HEK293 (cell line): ENCODE measurements around the gene SLC8A2.
A peak's percentile ranks its signal among the peaks of the same experiment; 100 is the strongest.

Experiments
- CTCF ChIA-PET: fragments of 350-600 bp; formaldehyde crosslinking; extraction: SDS; loops from one replicate; lab custom pipeline; 2021; ENCODE audit warnings: antibody characterized with exemption; lab: Yijun Ruan, JAX
- POLR2A ChIA-PET: fragments of 300-600 bp; formaldehyde crosslinking; extraction: SDS; loops from one replicate; lab custom pipeline; 2020; ENCODE audit warnings: antibody characterized with exemption, inconsistent platforms; lab: Yijun Ruan, JAX
- H3K27ac ChIP-seq: fragments of 200-500 bp; sonication (Bioruptor generic); 2 replicates; pipeline ENCODE4 v1.5.1; 2014; ENCODE audit warnings: low read depth, low read length, control low read depth, inconsistent platforms; ENCODE audit errors: extremely low read depth
- H3K36me3 ChIP-seq, 2 experiments: fragments of 200-500 bp in 1 of 2; sonication (Bioruptor generic) in 1 of 2; 1 replicate in 1 of 2; 2 replicates in 1 of 2; pipeline ENCODE4 v1.5.1; 2014 to 2017; ENCODE audit warnings: inconsistent platforms in 2 of 2, low read length in 2 of 2; ENCODE audit not compliant: control insufficient read depth in 2 of 2, insufficient read depth in 1 of 2
- H3K4me1 ChIP-seq: fragments of 200-500 bp; sonication (Bioruptor generic); 2 replicates; pipeline ENCODE4 v1.5.1; 2014; ENCODE audit warnings: mild to moderate bottlenecking, low read length, inconsistent platforms; ENCODE audit not compliant: control insufficient read depth, insufficient read depth
- H3K4me3 ChIP-seq: 2 replicates; pipeline ENCODE4 v1.5.1; 2011; ENCODE audit warnings: low read depth, mild to moderate bottlenecking, control low read depth, low read length, moderate library complexity
- H3K9me3 ChIP-seq: fragments of 200-500 bp; sonication (Bioruptor generic); 2 replicates; pipeline ENCODE4 v1.5.1; 2014; ENCODE audit warnings: low read depth, low read length, inconsistent platforms; ENCODE audit not compliant: control insufficient read depth, insufficient read depth
- EGR2 ChIP-seq: fragments of 450-650 bp; formaldehyde crosslinking; IDR thresholded peaks from 2 replicates; pipeline ENCODE4 v1.5.1; 2016; ENCODE audit warnings: low read depth, missing biosample characterization, missing genetic modification characterization
- GLIS1 ChIP-seq: fragments of 450-650 bp; formaldehyde crosslinking; IDR thresholded peaks from 2 replicates; pipeline ENCODE4 v1.5.1; 2016; ENCODE audit warnings: missing biosample characterization, missing genetic modification characterization
- HOXA7 ChIP-seq: sonication (generic); formaldehyde crosslinking; IDR thresholded peaks from 2 replicates; pipeline ENCODE4 v1.8.1; 2022; ENCODE audit warnings: missing genetic modification reagents, borderline replicate concordance
- KLF10 ChIP-seq: fragments of 450-650 bp; IDR thresholded peaks from 2 replicates; pipeline ENCODE4 v1.5.1; 2018; ENCODE audit warnings: missing biosample characterization, mild to moderate bottlenecking, missing genetic modification characterization
- OSR2 ChIP-seq: fragments of 450-650 bp; formaldehyde crosslinking; IDR thresholded peaks from 2 replicates; pipeline ENCODE4 v1.5.1; 2016; ENCODE audit warnings: missing biosample characterization, missing genetic modification characterization
- SETDB1 ChIP-seq: IDR thresholded peaks from one replicate; pipeline ENCODE4 v1.6.1; 2017; ENCODE audit warnings: mild to moderate bottlenecking, low read length, moderate library complexity, mixed read lengths; ENCODE audit not compliant: insufficient read length
- ZBTB48 ChIP-seq: fragments of 450-650 bp; formaldehyde crosslinking; IDR thresholded peaks from 2 replicates; pipeline ENCODE4 v1.5.1; 2016; ENCODE audit warnings: missing biosample characterization, missing genetic modification characterization
- ZEB2 ChIP-seq: fragments of 450-650 bp; formaldehyde crosslinking; IDR thresholded peaks from 2 replicates; pipeline ENCODE4 v1.5.1; 2016; ENCODE audit warnings: missing biosample characterization, missing genetic modification characterization
- ZIC2 ChIP-seq: fragments of 450-650 bp; formaldehyde crosslinking; IDR thresholded peaks from 2 replicates; pipeline ENCODE4 v1.5.1; 2016; ENCODE audit warnings: missing biosample characterization, missing genetic modification characterization
- ZNF138 ChIP-seq: fragments of 450-650 bp; formaldehyde crosslinking; IDR thresholded peaks from 2 replicates; pipeline ENCODE4 v1.5.1; 2016; ENCODE audit warnings: missing biosample characterization, missing genetic modification characterization, borderline replicate concordance
- ZNF223 ChIP-seq: fragments of 450-650 bp; formaldehyde crosslinking; IDR thresholded peaks from 2 replicates; pipeline ENCODE4 v1.5.1; 2016; ENCODE audit warnings: missing biosample characterization, missing genetic modification characterization
- ZNF248 ChIP-seq: fragments of 450-650 bp; formaldehyde crosslinking; IDR thresholded peaks from 2 replicates; pipeline ENCODE4 v1.5.1; 2017; ENCODE audit warnings: missing biosample characterization, missing genetic modification characterization
- ZNF324 ChIP-seq: fragments of 450-650 bp; formaldehyde crosslinking; IDR thresholded peaks from 2 replicates; pipeline ENCODE4 v1.5.1; 2016; ENCODE audit warnings: missing biosample characterization, missing genetic modification characterization
- ZNF37A ChIP-seq: fragments of 450-650 bp; IDR thresholded peaks from 2 replicates; pipeline ENCODE4 v1.5.1; 2018; ENCODE audit warnings: missing biosample characterization, missing genetic modification characterization
- ZNF394 ChIP-seq: fragments of 450-650 bp; formaldehyde crosslinking; IDR thresholded peaks from 2 replicates; pipeline ENCODE4 v1.5.1; 2016; ENCODE audit warnings: missing biosample characterization, missing genetic modification characterization, mild to moderate bottlenecking, moderate library complexity, borderline replicate concordance
- ZNF433 ChIP-seq: fragments of 450-650 bp; formaldehyde crosslinking; IDR thresholded peaks from 2 replicates; pipeline ENCODE4 v1.5.1; 2016; ENCODE audit warnings: missing biosample characterization, missing genetic modification characterization, low read depth
- ZNF530 ChIP-seq: fragments of 450-650 bp; formaldehyde crosslinking; IDR thresholded peaks from 2 replicates; pipeline ENCODE4 v1.5.1; 2016; ENCODE audit warnings: low read depth, missing biosample characterization, missing genetic modification characterization
- ZNF560 ChIP-seq: fragments of 450-650 bp; formaldehyde crosslinking; IDR thresholded peaks from 2 replicates; pipeline ENCODE4 v1.5.1; 2017; ENCODE audit warnings: missing biosample characterization, missing genetic modification characterization, borderline replicate concordance
- ZNF670 ChIP-seq: fragments of 450-650 bp; formaldehyde crosslinking; IDR thresholded peaks from 2 replicates; pipeline ENCODE4 v1.5.1; 2016; ENCODE audit warnings: missing biosample characterization, missing genetic modification characterization, low read depth
- ZNF768 ChIP-seq: fragments of 450-650 bp; formaldehyde crosslinking; IDR thresholded peaks from 2 replicates; pipeline ENCODE4 v1.5.1; 2018; ENCODE audit warnings: missing biosample characterization, mild to moderate bottlenecking, missing genetic modification characterization
- ZNF830 ChIP-seq: fragments of 450-650 bp; IDR thresholded peaks from 2 replicates; pipeline ENCODE4 v1.5.0; 2018; ENCODE audit warnings: missing biosample characterization, missing genetic modification characterization, low read depth, mild to moderate bottlenecking, moderate library complexity
- TF ChIP-seq, protein P1 (sequence below): fragments of 450-650 bp; formaldehyde crosslinking; IDR thresholded peaks from 2 replicates; pipeline ENCODE4 v1.5.1; 2016; ENCODE audit warnings: missing biosample characterization, missing genetic modification characterization, borderline replicate concordance
- TF ChIP-seq, protein P2 (sequence below): fragments of 450-650 bp; formaldehyde crosslinking; IDR thresholded peaks from 2 replicates; pipeline ENCODE4 v1.5.1; 2016; ENCODE audit warnings: missing biosample characterization, missing genetic modification characterization, low read depth
- TF ChIP-seq, protein P3 (sequence below): fragments of 450-650 bp; formaldehyde crosslinking; IDR thresholded peaks from 2 replicates; pipeline ENCODE4 v1.5.1; 2016; ENCODE audit warnings: missing biosample characterization, missing genetic modification characterization

Gene SLC8A2

DNA sequence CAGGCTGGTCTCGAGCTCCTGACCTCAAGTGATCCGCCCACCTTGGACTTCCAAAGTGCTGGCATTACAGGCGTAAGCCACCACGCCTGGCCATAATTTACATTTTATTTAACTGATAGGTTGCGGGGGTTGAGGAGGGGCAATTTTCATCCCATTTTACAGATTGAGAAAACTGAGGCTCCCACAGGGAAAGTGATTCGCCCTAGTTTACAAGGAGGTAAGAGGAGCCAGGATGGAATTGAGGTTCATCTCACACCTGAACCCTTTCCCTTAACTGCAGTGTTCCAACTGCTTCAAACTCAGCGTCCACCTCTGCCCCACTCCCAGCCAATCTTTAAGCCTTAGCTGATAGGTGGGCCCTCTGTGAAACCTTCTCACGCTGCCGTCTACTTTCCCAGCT, 47.2 kb upstream of the SLC8A2 start:
- ChIA-PET POLR2A (no interaction called here), CTCF (interaction anchor here (0.6 to 0.7 kb wide), 2 partner anchors 44 to 275 kb away, joined by 3 to 4 read pairs; no protein-coding TSS in a partner anchor)
- Histone ChIP-seq H3K4me1 (no peaks in the 10 kb centered on the region; the same call in 1 of the 2 replicates), H3K4me3 (no peak overlapping the region), H3K36me3 (no peaks in the 10 kb centered on the region), H3K27ac (no peak overlapping the region), H3K9me3 (no peaks in the 10 kb centered on the region)
- TF ChIP-seq ZNF560 (tag by site-specific recombination) (no peak), GLIS1 (tag by site-specific recombination) (no peak), ZNF138 (tag by site-specific recombination) (no peak), ZNF248 (tag by site-specific recombination) (no peak), ZNF830 (tag by site-specific recombination) (no peak), ZBTB48 (tag by site-specific recombination) (no peak), ZNF433 (tag by site-specific recombination) (no peak), SETDB1 (no peak), ZNF324 (tag by site-specific recombination) (no peak), ZNF530 (tag by site-specific recombination) (no peak), ZNF394 (tag by site-specific recombination) (no peak), ZNF670 (tag by site-specific recombination) (no peak), ZEB2 (no peak), ZNF768 (tag by site-specific recombination) (no peak), KLF10 (tag by site-specific recombination) (no peak)
- TF ChIP-seq, protein P1, sequence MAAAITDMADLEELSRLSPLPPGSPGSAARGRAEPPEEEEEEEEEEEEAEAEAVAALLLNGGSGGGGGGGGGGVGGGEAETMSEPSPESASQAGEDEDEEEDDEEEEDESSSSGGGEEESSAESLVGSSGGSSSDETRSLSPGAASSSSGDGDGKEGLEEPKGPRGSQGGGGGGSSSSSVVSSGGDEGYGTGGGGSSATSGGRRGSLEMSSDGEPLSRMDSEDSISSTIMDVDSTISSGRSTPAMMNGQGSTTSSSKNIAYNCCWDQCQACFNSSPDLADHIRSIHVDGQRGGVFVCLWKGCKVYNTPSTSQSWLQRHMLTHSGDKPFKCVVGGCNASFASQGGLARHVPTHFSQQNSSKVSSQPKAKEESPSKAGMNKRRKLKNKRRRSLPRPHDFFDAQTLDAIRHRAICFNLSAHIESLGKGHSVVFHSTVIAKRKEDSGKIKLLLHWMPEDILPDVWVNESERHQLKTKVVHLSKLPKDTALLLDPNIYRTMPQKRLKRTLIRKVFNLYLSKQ (tag by site-specific recombination): no peak
- TF ChIP-seq, protein P2, sequence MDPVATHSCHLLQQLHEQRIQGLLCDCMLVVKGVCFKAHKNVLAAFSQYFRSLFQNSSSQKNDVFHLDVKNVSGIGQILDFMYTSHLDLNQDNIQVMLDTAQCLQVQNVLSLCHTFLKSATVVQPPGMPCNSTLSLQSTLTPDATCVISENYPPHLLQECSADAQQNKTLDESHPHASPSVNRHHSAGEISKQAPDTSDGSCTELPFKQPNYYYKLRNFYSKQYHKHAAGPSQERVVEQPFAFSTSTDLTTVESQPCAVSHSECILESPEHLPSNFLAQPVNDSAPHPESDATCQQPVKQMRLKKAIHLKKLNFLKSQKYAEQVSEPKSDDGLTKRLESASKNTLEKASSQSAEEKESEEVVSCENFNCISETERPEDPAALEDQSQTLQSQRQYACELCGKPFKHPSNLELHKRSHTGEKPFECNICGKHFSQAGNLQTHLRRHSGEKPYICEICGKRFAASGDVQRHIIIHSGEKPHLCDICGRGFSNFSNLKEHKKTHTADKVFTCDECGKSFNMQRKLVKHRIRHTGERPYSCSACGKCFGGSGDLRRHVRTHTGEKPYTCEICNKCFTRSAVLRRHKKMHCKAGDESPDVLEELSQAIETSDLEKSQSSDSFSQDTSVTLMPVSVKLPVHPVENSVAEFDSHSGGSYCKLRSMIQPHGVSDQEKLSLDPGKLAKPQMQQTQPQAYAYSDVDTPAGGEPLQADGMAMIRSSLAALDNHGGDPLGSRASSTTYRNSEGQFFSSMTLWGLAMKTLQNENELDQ (tag by site-specific recombination): no peak

DNA sequence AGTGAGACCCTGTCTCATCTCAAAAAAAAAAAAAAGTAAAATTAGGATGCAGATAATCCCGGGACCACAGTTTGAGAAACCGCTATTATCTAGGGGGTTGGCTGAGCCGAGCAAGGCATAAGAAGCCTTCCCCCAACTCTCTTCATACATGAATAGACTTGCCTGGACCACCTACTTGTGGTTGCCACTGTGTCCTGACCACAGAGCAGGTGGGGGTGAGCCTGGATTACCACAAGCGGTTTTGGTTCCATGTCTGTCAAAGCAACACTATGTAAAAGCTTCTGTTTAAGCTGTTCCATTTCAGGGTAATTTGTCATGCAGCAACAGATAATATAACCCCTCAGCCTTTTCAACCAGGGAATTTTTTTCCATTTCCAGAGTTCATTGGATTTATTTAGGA, 46.4 kb upstream of the SLC8A2 start:
- H3K4me1 ChIP-seq: peaks cover 5% of the 10 kb centered on the region
- peak; percentile 61; the same call in 1 of the 2 replicates for TF ChIP-seq ZNF223 (tag by site-specific recombination)
- peak; percentile 88 for TF ChIP-seq ZIC2 (tag by site-specific recombination)
- no peak for TF ChIP-seq ZNF37A (tag by site-specific recombination)
- TF ChIP-seq EGR2 (tag by site-specific recombination): peak; percentile 30; the same call in 1 of the 2 replicates
- peak; percentile 45; the same call in 1 of the 2 replicates for TF ChIP-seq OSR2
- TF ChIP-seq HOXA7 (CRISPR knock-in tag): no peak
- TF ChIP-seq GLIS1 (tag by site-specific recombination): peak; percentile 38; the same call in 1 of the 2 replicates
- TF ChIP-seq, protein P3, sequence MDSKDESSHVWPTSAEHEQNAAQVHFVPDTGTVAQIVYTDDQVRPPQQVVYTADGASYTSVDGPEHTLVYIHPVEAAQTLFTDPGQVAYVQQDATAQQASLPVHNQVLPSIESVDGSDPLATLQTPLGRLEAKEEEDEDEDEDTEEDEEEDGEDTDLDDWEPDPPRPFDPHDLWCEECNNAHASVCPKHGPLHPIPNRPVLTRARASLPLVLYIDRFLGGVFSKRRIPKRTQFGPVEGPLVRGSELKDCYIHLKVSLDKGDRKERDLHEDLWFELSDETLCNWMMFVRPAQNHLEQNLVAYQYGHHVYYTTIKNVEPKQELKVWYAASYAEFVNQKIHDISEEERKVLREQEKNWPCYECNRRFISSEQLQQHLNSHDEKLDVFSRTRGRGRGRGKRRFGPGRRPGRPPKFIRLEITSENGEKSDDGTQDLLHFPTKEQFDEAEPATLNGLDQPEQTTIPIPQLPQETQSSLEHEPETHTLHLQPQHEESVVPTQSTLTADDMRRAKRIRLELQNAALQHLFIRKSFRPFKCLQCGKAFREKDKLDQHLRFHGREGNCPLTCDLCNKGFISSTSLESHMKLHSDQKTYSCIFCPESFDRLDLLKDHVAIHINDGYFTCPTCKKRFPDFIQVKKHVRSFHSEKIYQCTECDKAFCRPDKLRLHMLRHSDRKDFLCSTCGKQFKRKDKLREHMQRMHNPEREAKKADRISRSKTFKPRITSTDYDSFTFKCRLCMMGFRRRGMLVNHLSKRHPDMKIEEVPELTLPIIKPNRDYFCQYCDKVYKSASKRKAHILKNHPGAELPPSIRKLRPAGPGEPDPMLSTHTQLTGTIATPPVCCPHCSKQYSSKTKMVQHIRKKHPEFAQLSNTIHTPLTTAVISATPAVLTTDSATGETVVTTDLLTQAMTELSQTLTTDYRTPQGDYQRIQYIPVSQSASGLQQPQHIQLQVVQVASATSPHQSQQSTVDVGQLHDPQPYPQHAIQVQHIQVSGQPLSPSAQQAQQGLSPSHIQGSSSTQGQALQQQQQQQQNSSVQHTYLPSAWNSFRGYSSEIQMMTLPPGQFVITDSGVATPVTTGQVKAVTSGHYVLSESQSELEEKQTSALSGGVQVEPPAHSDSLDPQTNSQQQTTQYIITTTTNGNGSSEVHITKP (tag by site-specific recombination): peak; percentile 51; the same call in 1 of the 2 replicates
- no peak overlapping the region for H3K27ac ChIP-seq
- CTCF ChIA-PET: interaction anchor here (0.6 to 0.7 kb wide), 3 partner anchors 12 to 90 kb away, joined by 3 read pairs; no protein-coding TSS in a partner anchor
- no peaks in the 10 kb centered on the region for H3K9me3 ChIP-seq
- no peaks in the 10 kb centered on the region for H3K36me3 ChIP-seq
- POLR2A ChIA-PET: no interaction called here
- no peak overlapping the region for H3K4me3 ChIP-seq
